SK-N-SH (cell line): ENCODE measurements around the gene RAB4B.

Source experiments
- CHD2 ChIP-seq: fragments of 150-350 bp; IDR thresholded peaks from 2 replicates; pipeline ENCODE4 v1.6.1; 2018; ENCODE audit warnings: low read length; ENCODE audit not compliant: partially characterized antibody
- FOXM1 ChIP-seq: IDR thresholded peaks from 2 replicates; pipeline ENCODE4 v1.4.0; 2012; ENCODE audit warnings: low read depth, mild to moderate bottlenecking
- GABPA ChIP-seq: IDR thresholded peaks from 2 replicates; pipeline ENCODE4 v1.4.0; 2012; ENCODE audit warnings: low read depth, mild to moderate bottlenecking
- NFIC ChIP-seq: IDR thresholded peaks from 2 replicates; pipeline ENCODE4 v1.4.0; 2012; ENCODE audit warnings: borderline replicate concordance
- POLR2AphosphoS5 ChIP-seq: IDR thresholded peaks from 2 replicates; pipeline ENCODE4 v1.6.1; 2012; ENCODE audit warnings: low read depth, low read length
- RAD21 ChIP-seq: IDR thresholded peaks from 2 replicates; pipeline ENCODE4 v1.6.1; 2012; ENCODE audit warnings: mild to moderate bottlenecking, low read length
- RFX5 ChIP-seq: IDR thresholded peaks from 2 replicates; pipeline ENCODE4 v1.6.1; 2012; ENCODE audit warnings: mild to moderate bottlenecking, improper control_type of control experiment, low read length
- TF ChIP-seq, protein P1 (sequence below): fragments of 200-600 bp; sonication (generic); IDR thresholded peaks from 2 replicates; pipeline ENCODE4 v1.6.1; 2017; ENCODE audit warnings: antibody characterized with exemption, mild to moderate bottlenecking, moderate library complexity

DNA sequence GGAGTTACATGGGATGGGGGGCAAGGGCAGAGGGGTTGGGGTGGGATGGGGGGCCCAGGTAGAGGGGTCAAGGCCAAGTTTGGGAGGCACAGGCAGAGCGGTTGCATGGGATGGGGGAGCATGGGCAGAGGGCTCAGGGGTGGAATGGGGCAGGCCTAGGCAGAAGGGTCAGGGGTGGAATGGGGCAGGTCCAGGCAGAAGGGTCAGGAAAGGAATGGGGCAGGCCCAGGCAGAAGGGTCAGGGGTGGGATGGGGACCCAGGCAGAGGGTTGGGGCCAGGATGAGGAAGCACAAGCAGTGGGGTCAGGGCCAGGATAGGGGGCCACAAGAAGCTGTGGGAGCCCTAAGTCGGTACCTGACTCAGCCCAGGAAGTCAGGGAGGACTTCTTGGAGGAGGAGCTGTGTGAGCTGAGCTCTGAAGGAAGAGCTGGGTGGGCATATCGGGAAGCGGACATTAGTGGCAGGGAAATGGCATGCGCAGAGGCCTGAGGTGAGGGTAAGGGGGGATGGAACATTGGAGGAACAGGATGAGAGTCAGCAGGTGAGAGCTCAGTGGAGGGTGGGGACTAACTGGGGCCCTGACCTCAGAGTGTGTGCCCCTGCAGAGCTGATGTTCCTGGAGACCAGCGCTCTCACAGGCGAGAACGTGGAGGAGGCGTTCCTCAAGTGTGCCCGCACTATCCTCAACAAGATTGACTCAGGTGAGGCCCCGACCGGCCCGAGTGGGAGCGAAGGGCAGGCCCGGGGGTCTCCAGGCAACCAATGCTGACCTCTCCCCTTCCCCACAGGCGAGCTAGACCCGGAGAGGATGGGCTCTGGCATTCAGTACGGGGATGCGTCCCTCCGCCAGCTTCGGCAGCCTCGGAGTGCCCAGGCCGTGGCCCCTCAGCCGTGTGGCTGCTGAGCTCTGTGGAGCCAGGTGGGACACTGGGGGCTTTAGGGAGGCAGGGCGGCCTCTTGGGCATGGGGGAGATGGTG lies 8.3 kb downstream of the RAB4B start:
- TF ChIP-seq, protein P1, sequence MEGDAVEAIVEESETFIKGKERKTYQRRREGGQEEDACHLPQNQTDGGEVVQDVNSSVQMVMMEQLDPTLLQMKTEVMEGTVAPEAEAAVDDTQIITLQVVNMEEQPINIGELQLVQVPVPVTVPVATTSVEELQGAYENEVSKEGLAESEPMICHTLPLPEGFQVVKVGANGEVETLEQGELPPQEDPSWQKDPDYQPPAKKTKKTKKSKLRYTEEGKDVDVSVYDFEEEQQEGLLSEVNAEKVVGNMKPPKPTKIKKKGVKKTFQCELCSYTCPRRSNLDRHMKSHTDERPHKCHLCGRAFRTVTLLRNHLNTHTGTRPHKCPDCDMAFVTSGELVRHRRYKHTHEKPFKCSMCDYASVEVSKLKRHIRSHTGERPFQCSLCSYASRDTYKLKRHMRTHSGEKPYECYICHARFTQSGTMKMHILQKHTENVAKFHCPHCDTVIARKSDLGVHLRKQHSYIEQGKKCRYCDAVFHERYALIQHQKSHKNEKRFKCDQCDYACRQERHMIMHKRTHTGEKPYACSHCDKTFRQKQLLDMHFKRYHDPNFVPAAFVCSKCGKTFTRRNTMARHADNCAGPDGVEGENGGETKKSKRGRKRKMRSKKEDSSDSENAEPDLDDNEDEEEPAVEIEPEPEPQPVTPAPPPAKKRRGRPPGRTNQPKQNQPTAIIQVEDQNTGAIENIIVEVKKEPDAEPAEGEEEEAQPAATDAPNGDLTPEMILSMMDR: no peak
- no peak for TF ChIP-seq NFIC
- TF ChIP-seq GABPA: no peak
- no peak for TF ChIP-seq RFX5
- TF ChIP-seq RAD21: no peak
- TF ChIP-seq POLR2AphosphoS5: no peak
- no peak for TF ChIP-seq FOXM1
- no peak for TF ChIP-seq CHD2
